ENCODE results near the gene NAPSA.

NAPSA gene

DNA sequence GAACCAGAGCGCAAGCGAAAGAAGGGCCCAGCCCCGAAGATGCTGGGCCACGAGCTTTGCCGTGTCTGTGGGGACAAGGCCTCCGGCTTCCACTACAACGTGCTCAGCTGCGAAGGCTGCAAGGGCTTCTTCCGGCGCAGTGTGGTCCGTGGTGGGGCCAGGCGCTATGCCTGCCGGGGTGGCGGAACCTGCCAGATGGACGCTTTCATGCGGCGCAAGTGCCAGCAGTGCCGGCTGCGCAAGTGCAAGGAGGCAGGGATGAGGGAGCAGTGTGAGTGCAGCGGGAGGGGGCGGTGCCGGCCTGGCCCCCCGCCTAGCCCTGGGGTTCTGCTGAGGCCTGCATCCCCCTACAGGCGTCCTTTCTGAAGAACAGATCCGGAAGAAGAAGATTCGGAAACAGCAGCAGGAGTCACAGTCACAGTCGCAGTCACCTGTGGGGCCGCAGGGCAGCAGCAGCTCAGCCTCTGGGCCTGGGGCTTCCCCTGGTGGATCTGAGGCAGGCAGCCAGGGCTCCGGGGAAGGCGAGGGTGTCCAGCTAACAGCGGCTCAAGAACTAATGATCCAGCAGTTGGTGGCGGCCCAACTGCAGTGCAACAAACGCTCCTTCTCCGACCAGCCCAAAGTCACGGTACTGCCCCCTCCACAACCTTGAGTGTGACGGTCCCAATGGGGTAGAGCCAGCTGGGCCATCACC lies 12.9 kb upstream of the NAPSA start:
- DNase-seq (ENCODE audit: extremely low read depth, low read depth): no peak
- TF ChIP-seq, protein P1, sequence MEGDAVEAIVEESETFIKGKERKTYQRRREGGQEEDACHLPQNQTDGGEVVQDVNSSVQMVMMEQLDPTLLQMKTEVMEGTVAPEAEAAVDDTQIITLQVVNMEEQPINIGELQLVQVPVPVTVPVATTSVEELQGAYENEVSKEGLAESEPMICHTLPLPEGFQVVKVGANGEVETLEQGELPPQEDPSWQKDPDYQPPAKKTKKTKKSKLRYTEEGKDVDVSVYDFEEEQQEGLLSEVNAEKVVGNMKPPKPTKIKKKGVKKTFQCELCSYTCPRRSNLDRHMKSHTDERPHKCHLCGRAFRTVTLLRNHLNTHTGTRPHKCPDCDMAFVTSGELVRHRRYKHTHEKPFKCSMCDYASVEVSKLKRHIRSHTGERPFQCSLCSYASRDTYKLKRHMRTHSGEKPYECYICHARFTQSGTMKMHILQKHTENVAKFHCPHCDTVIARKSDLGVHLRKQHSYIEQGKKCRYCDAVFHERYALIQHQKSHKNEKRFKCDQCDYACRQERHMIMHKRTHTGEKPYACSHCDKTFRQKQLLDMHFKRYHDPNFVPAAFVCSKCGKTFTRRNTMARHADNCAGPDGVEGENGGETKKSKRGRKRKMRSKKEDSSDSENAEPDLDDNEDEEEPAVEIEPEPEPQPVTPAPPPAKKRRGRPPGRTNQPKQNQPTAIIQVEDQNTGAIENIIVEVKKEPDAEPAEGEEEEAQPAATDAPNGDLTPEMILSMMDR (IDR thresholded peaks at IDR 0.05; ENCODE audit: low read depth, low read length): no peak

DNA sequence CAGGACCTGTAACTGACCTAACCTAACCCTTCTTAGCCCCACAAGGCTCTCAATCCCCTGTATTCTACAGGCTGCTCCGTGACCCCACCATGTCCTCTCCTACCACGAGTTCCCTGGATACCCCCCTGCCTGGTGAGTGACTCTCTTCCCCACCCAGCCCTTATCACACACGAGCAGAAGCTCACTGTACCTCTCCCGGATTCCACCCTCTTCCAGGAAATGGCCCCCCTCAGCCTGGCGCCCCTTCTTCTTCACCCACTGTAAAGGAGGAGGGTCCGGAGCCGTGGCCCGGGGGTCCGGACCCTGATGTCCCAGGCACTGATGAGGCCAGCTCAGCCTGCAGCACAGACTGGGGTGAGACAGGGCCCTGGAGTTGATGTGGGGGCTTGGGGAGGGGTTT lies 12.1 kb upstream of the NAPSA start:
- no peak for DNase-seq (ENCODE audit: extremely low read depth, low read depth)
- TF ChIP-seq, protein P1 (IDR thresholded peaks at IDR 0.05; ENCODE audit: low read depth, low read length): no peak

DNA sequence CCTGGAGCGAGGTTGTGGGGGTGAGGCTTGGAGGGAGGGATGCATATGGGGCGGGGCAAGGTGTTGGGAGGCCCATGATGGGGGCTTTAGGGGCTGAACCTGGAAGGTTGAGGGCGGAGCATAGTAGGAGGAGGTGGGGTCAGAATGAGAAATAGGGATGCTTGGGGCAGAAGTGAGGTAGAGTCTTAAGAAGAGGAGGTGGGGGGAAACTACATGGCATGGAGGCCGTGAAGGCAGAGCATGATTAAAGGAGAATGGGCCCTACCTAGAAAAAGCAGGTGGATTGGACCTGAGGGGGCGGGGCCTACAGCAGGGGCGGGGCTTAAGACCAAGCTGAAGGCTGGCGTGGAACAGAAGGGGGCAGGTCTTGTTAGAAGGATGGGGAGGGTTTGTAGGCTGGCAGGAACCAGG lies 11.6 kb upstream of the NAPSA start:
- DNase-seq (ENCODE audit: extremely low read depth, low read depth): no peak
- TF ChIP-seq, protein P1 (IDR thresholded peaks at IDR 0.05; ENCODE audit: low read depth, low read length): no peak

DNA sequence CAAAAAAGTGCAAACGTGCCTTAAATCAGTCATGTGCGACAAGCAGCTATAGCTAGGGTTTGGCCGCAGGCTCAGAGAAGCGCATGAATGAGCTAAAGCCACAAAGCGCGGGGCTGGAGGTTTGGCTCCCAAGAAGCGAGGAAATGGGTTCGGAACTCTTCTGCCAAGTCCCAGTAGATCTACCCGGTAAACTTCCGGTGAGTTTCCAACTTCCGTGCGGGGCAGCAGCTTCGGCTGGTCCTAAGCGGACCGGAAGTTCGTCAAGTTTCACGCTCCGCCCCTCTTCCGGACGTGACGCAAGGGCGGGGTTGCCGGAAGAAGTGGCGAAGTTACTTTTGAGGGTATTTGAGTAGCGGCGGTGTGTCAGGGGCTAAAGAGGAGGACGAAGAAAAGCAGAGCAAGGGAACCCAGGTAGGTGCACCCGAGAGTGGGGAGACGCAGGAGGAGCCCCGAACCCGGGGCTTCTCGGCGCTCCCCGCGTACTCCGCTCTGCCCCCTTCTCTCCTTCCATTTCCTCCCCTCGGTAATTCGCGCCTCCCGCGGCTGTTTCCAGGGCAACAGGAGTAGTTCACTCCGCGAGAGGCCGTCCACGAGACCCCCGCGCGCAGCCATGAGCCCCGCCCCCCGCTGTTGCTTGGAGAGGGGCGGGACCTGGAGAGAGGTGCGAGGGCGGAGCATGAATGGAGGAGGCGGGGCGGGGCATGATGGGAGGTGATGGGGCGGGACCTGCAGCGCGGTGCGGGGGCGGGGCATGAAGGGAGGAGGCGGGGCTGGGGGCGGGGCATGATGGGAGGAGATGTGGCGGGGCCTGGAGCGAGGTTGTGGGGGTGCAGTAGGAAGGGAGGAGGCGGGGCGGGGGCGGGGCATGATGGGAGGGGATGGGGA lies 11.0 kb upstream of the NAPSA start, which contains the start of gene NR1H2:
Gene NR1H2, plus strand, starts transcription at position 292 of the 885 bp plus-strand sequence. CDS start 1,149 bp downstream, outside the sequence.
- DNase-seq (ENCODE audit: extremely low read depth, low read depth): peak; percentile 95
- TF ChIP-seq, protein P1 (IDR thresholded peaks at IDR 0.05; ENCODE audit: low read depth, low read length): no peak

DNA sequence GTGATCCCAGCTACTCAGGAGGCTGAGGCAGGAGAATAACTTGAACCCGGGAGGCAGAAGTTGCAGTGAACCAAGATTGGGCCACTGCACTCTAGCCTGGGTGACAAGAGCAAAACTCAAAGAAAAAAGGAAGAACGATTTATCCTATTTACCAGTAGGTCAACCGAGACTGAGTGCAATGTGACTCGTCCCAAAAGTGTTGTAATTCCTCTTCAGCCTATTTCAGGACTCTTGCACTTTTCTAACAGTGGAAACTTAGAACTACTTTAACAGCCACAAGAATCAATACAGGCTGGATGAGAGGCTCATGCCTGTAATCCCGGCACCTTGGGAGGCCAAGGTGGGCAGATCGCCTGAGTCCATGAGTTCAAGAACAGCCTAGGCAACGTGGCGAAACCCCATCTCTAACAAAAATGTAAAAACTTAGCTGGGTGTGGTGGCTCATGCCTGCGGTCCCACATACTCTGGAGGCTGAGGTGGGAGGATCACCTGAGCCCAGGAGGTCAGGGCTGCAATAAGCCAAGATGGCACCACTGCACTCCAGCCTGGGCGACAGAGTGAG lies 6.6 kb upstream of the NAPSA start:
- DNase-seq (ENCODE audit: extremely low read depth, low read depth): no peak
- TF ChIP-seq, protein P1 (IDR thresholded peaks at IDR 0.05; ENCODE audit: low read depth, low read length): no peak

DNA sequence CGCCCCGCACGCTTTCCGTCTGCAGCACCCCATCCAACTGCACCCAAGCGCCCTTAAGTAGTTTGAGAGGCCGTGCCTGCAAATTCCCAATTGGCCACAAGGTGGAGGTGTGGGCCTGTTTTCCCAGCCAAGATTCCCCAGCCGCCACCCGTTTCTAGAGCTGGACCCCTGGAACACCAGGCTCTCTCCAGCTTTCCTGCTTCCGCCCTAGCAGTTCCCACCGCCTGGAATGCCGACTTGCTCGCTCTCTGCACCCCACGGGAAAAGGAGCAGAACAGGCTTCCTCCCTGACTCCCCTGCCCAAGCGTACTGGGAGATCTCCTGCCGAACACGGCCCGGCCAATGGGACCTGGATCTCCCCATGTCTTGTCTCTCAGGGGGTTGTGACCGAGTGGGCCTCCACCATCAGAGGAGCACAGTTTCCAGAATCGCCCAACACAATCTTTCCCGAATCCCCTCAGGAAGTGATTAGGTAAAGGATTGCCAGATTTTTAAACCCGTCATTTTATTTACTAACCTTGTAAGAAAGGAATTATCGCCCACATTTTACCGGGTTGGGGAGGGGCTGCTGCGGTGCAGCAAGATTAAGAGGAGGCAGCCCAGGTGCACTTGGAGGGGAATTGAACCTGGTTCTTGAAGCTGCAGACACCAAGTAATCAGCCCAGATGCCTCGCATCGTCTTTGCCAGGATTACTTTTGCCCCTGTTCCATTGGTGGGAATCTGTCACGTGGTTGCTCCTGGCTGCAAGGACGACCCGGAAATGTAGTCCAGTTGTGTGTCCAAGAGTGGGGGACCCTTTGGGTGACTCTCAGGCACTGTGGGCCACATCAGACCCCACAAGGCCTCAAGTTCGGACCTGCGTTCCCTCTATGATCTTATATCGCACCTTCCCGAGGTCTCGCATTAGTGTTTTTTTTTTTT lies 3.5 kb upstream of the NAPSA start:
- peak; percentile 62 for DNase-seq (ENCODE audit: extremely low read depth, low read depth)
- TF ChIP-seq, protein P1 (IDR thresholded peaks at IDR 0.05; ENCODE audit: low read depth, low read length): peak; percentile 77
